NB4 (cell line): ENCODE results near the gene CHST1.

Experiments used
- POLR2A ChIP-seq: IDR thresholded peaks from 2 replicates; pipeline ENCODE4 v1.6.1; 2011; ENCODE audit warnings: mild to moderate bottlenecking; ENCODE audit not compliant: insufficient read length; ENCODE audit errors: extremely low read depth
- TF ChIP-seq, protein P1 (sequence below): IDR thresholded peaks from one replicate; pipeline ENCODE4 v1.5.1; 2012; ENCODE audit warnings: low read depth, low read length
- TF ChIP-seq, protein P2 (sequence below): IDR thresholded peaks from 2 replicates; pipeline ENCODE4 v1.6.1; 2011; ENCODE audit warnings: low read depth, low read length

DNA sequence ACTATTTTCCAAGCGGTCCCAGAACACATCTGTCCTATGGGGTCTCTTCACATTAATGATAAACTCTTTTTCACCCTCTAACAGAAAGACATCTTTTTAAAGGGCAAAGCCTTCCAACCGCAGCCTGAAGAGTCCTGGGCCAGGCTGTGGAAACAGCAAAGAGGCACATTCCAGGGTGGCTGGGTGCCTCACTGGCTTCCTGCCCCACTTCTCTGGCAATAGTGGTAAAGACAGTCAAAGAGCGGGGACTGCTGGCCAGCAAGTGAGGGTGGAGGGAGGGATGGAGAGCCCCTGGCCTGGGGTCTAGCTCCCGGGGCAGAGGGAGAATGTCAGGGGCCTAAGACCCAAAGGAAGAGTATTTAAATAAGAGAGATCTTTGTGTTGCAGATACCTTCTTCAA lies 10.2 kb upstream of the CHST1 start:
- TF ChIP-seq, protein P1, sequence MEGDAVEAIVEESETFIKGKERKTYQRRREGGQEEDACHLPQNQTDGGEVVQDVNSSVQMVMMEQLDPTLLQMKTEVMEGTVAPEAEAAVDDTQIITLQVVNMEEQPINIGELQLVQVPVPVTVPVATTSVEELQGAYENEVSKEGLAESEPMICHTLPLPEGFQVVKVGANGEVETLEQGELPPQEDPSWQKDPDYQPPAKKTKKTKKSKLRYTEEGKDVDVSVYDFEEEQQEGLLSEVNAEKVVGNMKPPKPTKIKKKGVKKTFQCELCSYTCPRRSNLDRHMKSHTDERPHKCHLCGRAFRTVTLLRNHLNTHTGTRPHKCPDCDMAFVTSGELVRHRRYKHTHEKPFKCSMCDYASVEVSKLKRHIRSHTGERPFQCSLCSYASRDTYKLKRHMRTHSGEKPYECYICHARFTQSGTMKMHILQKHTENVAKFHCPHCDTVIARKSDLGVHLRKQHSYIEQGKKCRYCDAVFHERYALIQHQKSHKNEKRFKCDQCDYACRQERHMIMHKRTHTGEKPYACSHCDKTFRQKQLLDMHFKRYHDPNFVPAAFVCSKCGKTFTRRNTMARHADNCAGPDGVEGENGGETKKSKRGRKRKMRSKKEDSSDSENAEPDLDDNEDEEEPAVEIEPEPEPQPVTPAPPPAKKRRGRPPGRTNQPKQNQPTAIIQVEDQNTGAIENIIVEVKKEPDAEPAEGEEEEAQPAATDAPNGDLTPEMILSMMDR, result no peak
- TF ChIP-seq POLR2A, result no peak
- TF ChIP-seq, protein P2, sequence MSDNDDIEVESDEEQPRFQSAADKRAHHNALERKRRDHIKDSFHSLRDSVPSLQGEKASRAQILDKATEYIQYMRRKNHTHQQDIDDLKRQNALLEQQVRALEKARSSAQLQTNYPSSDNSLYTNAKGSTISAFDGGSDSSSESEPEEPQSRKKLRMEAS, result no peak
